ENCODE measurements around the gene SORCS2.

- TF ChIP-seq, protein P1, sequence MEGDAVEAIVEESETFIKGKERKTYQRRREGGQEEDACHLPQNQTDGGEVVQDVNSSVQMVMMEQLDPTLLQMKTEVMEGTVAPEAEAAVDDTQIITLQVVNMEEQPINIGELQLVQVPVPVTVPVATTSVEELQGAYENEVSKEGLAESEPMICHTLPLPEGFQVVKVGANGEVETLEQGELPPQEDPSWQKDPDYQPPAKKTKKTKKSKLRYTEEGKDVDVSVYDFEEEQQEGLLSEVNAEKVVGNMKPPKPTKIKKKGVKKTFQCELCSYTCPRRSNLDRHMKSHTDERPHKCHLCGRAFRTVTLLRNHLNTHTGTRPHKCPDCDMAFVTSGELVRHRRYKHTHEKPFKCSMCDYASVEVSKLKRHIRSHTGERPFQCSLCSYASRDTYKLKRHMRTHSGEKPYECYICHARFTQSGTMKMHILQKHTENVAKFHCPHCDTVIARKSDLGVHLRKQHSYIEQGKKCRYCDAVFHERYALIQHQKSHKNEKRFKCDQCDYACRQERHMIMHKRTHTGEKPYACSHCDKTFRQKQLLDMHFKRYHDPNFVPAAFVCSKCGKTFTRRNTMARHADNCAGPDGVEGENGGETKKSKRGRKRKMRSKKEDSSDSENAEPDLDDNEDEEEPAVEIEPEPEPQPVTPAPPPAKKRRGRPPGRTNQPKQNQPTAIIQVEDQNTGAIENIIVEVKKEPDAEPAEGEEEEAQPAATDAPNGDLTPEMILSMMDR (IDR thresholded peaks at IDR 0.05): no peak
- TF ChIP-seq POLR2AphosphoS5 (IDR thresholded peaks at IDR 0.05; ENCODE audit: low read depth, low read length): no peak
- TF ChIP-seq, protein P2, sequence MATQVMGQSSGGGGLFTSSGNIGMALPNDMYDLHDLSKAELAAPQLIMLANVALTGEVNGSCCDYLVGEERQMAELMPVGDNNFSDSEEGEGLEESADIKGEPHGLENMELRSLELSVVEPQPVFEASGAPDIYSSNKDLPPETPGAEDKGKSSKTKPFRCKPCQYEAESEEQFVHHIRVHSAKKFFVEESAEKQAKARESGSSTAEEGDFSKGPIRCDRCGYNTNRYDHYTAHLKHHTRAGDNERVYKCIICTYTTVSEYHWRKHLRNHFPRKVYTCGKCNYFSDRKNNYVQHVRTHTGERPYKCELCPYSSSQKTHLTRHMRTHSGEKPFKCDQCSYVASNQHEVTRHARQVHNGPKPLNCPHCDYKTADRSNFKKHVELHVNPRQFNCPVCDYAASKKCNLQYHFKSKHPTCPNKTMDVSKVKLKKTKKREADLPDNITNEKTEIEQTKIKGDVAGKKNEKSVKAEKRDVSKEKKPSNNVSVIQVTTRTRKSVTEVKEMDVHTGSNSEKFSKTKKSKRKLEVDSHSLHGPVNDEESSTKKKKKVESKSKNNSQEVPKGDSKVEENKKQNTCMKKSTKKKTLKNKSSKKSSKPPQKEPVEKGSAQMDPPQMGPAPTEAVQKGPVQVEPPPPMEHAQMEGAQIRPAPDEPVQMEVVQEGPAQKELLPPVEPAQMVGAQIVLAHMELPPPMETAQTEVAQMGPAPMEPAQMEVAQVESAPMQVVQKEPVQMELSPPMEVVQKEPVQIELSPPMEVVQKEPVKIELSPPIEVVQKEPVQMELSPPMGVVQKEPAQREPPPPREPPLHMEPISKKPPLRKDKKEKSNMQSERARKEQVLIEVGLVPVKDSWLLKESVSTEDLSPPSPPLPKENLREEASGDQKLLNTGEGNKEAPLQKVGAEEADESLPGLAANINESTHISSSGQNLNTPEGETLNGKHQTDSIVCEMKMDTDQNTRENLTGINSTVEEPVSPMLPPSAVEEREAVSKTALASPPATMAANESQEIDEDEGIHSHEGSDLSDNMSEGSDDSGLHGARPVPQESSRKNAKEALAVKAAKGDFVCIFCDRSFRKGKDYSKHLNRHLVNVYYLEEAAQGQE (IDR thresholded peaks at IDR 0.05; ENCODE audit: insufficient read depth in 1 of 2, low read depth in 2 of 2, low read length in 1 of 2): no peak
These were observed 275.1 kb downstream of the SORCS2 start for GRCh38 chr4:7467471-7467870.

Measured in Panc1 (cell line).